GM23338 (cell line): ENCODE data around the gene ADGRD2. TPM values are rescaled to one million over a fixed set of nuclear protein-coding genes. Genes with fewer than 3 reads are reported as not detected.

Experiments used
- ATAC-seq: fragments of 200-7000 bp; cut with Tn5 transposase; 3 replicates; pipeline ENCODE4 v1.9.1; 2020
- DNase-seq: peaks from one replicate; pipeline ENCODE4 v3.0.0-alpha.2; 2015; ENCODE audit warnings: low spot score
- H2AFZ ChIP-seq: fragments of 200-600 bp; sonication (generic); 2 replicates; pipeline ENCODE4 v1.8.0; 2016; ENCODE audit warnings: antibody characterized with exemption, mild to moderate bottlenecking, moderate library complexity
- H3F3A ChIP-seq: fragments of 200-600 bp; sonication (generic); replicated peaks from 2 replicates; pipeline ENCODE4 v1.8.0; 2017; ENCODE audit warnings: antibody characterized with exemption, mixed run types, low read depth
- H3K27ac ChIP-seq: fragments of 200-600 bp; sonication (generic); 2 replicates; pipeline ENCODE4 v1.6.1; 2016; ENCODE audit warnings: low read depth
- H3K27me3 ChIP-seq: fragments of 200-600 bp; sonication (generic); 2 replicates; pipeline ENCODE4 v1.8.0; 2016; ENCODE audit warnings: mild to moderate bottlenecking, mixed run types, moderate library complexity; ENCODE audit not compliant: insufficient read depth
- H3K36me3 ChIP-seq: fragments of 200-600 bp; sonication (generic); 2 replicates; pipeline ENCODE4 v1.8.0; 2016; ENCODE audit warnings: mild to moderate bottlenecking; ENCODE audit not compliant: insufficient read depth
- H3K4me1 ChIP-seq: fragments of 200-600 bp; sonication (generic); 2 replicates; pipeline ENCODE4 v1.8.0; 2016; ENCODE audit warnings: mild to moderate bottlenecking, moderate library complexity; ENCODE audit not compliant: insufficient read depth
- H3K4me2 ChIP-seq: fragments of 200-600 bp; sonication (generic); 2 replicates; pipeline ENCODE4 v1.7.1; 2017; ENCODE audit warnings: mixed run types
- H3K4me3 ChIP-seq: fragments of 200-600 bp; sonication (generic); 2 replicates; pipeline ENCODE4 v1.6.1; 2016; ENCODE audit warnings: mixed run types
- H3K79me2 ChIP-seq: fragments of 200-600 bp; sonication (generic); replicated peaks from 2 replicates; pipeline ENCODE4 v1.8.0; 2017; ENCODE audit warnings: mild to moderate bottlenecking; ENCODE audit not compliant: insufficient read depth
- H3K9me2 ChIP-seq: fragments of 200-600 bp; sonication (generic); 2 replicates; pipeline ENCODE4 v1.8.0; 2017; ENCODE audit not compliant: insufficient read depth
- H4K20me1 ChIP-seq: fragments of 200-600 bp; sonication (generic); replicated peaks from 2 replicates; pipeline ENCODE4 v1.8.0; 2017; ENCODE audit warnings: mild to moderate bottlenecking; ENCODE audit not compliant: insufficient read depth
- H3K27ac Mint-ChIP-seq: 2 replicates; pipeline ENCODE4 v1.8.0; 2020; ENCODE audit warnings: inconsistent platforms, mild to moderate bottlenecking, moderate library complexity, mixed read lengths
- H3K27me3 Mint-ChIP-seq: 3 replicates; pipeline ENCODE4 v1.8.0; 2022; ENCODE audit warnings: low read depth, mild to moderate bottlenecking, moderate library complexity, mixed read lengths, inconsistent platforms; ENCODE audit not compliant: insufficient read depth, poor library complexity
- H3K36me3 Mint-ChIP-seq: 3 replicates; pipeline ENCODE4 v1.8.0; 2021; ENCODE audit warnings: low read depth, mild to moderate bottlenecking, inconsistent platforms, moderate library complexity, mixed read lengths
- H3K4me1 Mint-ChIP-seq: 3 replicates; pipeline ENCODE4 v1.8.0; 2020; ENCODE audit warnings: mild to moderate bottlenecking, inconsistent platforms, mixed read lengths
- H3K4me3 Mint-ChIP-seq: 3 replicates; pipeline ENCODE4 v1.8.0; 2021; ENCODE audit warnings: moderate library complexity, mild to moderate bottlenecking, inconsistent platforms, mixed read lengths
- H3K9me3 Mint-ChIP-seq: 3 replicates; pipeline ENCODE4 v1.8.0; 2020; ENCODE audit warnings: moderate library complexity, mild to moderate bottlenecking, inconsistent platforms, mixed read lengths
- CREB1 ChIP-seq: fragments of 250-450 bp; sonication (Bioruptor Pico); IDR thresholded peaks from 2 replicates; pipeline ENCODE4 v1.5.0; 2020; ENCODE audit warnings: low read depth, mild to moderate bottlenecking, moderate library complexity
- EZH2 ChIP-seq: fragments of 200-600 bp; sonication (generic); IDR thresholded peaks from one replicate; pipeline ENCODE4 v1.8.0; 2017; ENCODE audit warnings: antibody characterized with exemption, mild to moderate bottlenecking, low read depth; ENCODE audit not compliant: unreplicated experiment
- EZH2phosphoT487 ChIP-seq: fragments of 200-600 bp; sonication (generic); IDR thresholded peaks from one replicate; pipeline ENCODE4 v1.8.1; 2018; ENCODE audit warnings: antibody characterized with exemption; ENCODE audit not compliant: unreplicated experiment
- JUNB ChIP-seq: IDR thresholded peaks from one replicate; pipeline ENCODE4 v1.6.1; 2016; ENCODE audit warnings: antibody characterized with exemption; ENCODE audit not compliant: unreplicated experiment
- NANOG ChIP-seq: IDR thresholded peaks from 2 replicates; pipeline ENCODE4 v1.6.1; 2016; ENCODE audit warnings: antibody characterized with exemption, borderline replicate concordance
- POLR2AphosphoS5 ChIP-seq: IDR thresholded peaks from 2 replicates; pipeline ENCODE4 v1.6.1; 2016; ENCODE audit warnings: antibody characterized with exemption, low read depth
- STAT1 ChIP-seq: IDR thresholded peaks from one replicate; pipeline ENCODE4 v1.6.1; 2016; ENCODE audit warnings: antibody characterized with exemption; ENCODE audit not compliant: unreplicated experiment
- ZNF114 ChIP-seq: fragments of 250-450 bp; sonication (Bioruptor Pico); IDR thresholded peaks from 2 replicates; pipeline ENCODE4 v1.5.0; 2020; ENCODE audit warnings: mild to moderate bottlenecking, moderate library complexity
- ZNF331 ChIP-seq: fragments of 250-450 bp; sonication (Bioruptor Pico); IDR thresholded peaks from 2 replicates; pipeline ENCODE4 v1.5.0; 2020; ENCODE audit warnings: low read depth, mild to moderate bottlenecking, moderate library complexity
- polyA plus RNA-seq: library from polyadenylated mRNA; unstranded; fragments of >200 nt; fragmentation: Nextera tagmentation; extraction: Ambion mirVana; gene quantifications from 2 replicates; pipeline ENCODE4 v1.2.1, GENCODE V29; 2016
- total RNA-seq: library from RNA; depleted of rRNA; stranded (reverse); fragments of >200 nt; shearing (Covaris generic); gene quantifications from 2 replicates; pipeline ENCODE4 v1.2.3, GENCODE V29; 2014
- TF ChIP-seq, protein P1 (sequence below), 2 experiments: fragments of 200-600 bp in 1 of 2; sonication (generic) in 1 of 2; conservative IDR thresholded peaks; 2 replicates each; pipeline versions ENCODE4 v1.5.1 to v1.6.1; 2016 to 2017; ENCODE audit warnings: antibody characterized with exemption in 2 of 2, low read depth in 2 of 2, mild to moderate bottlenecking in 2 of 2, moderate library complexity in 1 of 2
- TF ChIP-seq, protein P2 (sequence below): IDR thresholded peaks from one replicate; pipeline ENCODE4 v1.6.1; 2018; ENCODE audit warnings: antibody characterized with exemption; ENCODE audit not compliant: unreplicated experiment

Gene ADGRD2
- total and polyA plus RNA-seq, 2 experiments from 2014 or later, result 0.45 to 0.78 TPM

DNA sequence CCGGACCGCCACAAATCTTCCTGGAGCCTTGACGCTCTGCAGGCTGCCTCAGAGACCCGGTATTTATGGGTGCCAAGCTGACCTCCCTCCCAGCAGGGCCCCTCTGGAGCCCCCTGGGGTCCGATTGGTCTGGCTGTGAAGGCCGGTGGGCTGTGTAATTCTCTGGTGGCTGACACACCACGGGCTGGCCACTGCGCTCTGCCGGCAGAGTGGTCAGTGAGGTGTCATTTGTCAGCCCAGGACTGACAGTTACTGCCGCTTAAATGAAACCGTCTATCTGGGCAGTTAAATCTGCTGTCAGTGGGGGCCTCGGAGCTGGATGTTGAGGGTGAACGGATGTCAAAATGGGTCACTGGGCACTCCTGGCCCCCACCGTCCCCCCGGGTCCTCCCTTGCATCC is 46.2 kb downstream of the ADGRD2 start:
- Mint-ChIP-seq H3K27ac (no peak overlapping the region), H3K27me3 (peaks cover 12% of the 10 kb centered on the region), H3K4me1 (peaks cover 6% of the 10 kb centered on the region), H3K9me3 (no peaks in the 10 kb centered on the region), H3K4me3 (no peak overlapping the region), H3K36me3 (no peaks in the 10 kb centered on the region; the same call in 2 of the 3 replicates)
- Histone ChIP-seq H3K9me2 (no peaks in the 10 kb centered on the region), H3K4me1 (no peaks in the 10 kb centered on the region), H3K27ac (no peak overlapping the region), H4K20me1 (no peaks in the 10 kb centered on the region; the same call in 1 of the 2 replicates), H3K36me3 (no peaks in the 10 kb centered on the region), H3K4me3 (no peak overlapping the region), H3K27me3 (peaks cover 8% of the 10 kb centered on the region), H3F3A (no peaks in the 10 kb centered on the region), H3K4me2 (no peak overlapping the region), H3K79me2 (no peaks in the 10 kb centered on the region), H2AFZ (no peak overlapping the region)
- TF ChIP-seq POLR2AphosphoS5, result no peak
- no peak for TF ChIP-seq CREB1
- TF ChIP-seq STAT1, result no peak
- no peak for TF ChIP-seq ZNF114 (CRISPR knock-in tag)
- no peak for TF ChIP-seq NANOG
- TF ChIP-seq ZNF331 (CRISPR knock-in tag), result no peak
- TF ChIP-seq EZH2phosphoT487, result no peak
- TF ChIP-seq, protein P1, sequence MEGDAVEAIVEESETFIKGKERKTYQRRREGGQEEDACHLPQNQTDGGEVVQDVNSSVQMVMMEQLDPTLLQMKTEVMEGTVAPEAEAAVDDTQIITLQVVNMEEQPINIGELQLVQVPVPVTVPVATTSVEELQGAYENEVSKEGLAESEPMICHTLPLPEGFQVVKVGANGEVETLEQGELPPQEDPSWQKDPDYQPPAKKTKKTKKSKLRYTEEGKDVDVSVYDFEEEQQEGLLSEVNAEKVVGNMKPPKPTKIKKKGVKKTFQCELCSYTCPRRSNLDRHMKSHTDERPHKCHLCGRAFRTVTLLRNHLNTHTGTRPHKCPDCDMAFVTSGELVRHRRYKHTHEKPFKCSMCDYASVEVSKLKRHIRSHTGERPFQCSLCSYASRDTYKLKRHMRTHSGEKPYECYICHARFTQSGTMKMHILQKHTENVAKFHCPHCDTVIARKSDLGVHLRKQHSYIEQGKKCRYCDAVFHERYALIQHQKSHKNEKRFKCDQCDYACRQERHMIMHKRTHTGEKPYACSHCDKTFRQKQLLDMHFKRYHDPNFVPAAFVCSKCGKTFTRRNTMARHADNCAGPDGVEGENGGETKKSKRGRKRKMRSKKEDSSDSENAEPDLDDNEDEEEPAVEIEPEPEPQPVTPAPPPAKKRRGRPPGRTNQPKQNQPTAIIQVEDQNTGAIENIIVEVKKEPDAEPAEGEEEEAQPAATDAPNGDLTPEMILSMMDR (conservative IDR thresholded peaks at IDR 0.05; ENCODE audit: low read depth in 2 of 2), result no peak
- no peak for TF ChIP-seq EZH2
- TF ChIP-seq, protein P2, sequence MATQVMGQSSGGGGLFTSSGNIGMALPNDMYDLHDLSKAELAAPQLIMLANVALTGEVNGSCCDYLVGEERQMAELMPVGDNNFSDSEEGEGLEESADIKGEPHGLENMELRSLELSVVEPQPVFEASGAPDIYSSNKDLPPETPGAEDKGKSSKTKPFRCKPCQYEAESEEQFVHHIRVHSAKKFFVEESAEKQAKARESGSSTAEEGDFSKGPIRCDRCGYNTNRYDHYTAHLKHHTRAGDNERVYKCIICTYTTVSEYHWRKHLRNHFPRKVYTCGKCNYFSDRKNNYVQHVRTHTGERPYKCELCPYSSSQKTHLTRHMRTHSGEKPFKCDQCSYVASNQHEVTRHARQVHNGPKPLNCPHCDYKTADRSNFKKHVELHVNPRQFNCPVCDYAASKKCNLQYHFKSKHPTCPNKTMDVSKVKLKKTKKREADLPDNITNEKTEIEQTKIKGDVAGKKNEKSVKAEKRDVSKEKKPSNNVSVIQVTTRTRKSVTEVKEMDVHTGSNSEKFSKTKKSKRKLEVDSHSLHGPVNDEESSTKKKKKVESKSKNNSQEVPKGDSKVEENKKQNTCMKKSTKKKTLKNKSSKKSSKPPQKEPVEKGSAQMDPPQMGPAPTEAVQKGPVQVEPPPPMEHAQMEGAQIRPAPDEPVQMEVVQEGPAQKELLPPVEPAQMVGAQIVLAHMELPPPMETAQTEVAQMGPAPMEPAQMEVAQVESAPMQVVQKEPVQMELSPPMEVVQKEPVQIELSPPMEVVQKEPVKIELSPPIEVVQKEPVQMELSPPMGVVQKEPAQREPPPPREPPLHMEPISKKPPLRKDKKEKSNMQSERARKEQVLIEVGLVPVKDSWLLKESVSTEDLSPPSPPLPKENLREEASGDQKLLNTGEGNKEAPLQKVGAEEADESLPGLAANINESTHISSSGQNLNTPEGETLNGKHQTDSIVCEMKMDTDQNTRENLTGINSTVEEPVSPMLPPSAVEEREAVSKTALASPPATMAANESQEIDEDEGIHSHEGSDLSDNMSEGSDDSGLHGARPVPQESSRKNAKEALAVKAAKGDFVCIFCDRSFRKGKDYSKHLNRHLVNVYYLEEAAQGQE, result no peak
- ATAC-seq, result no peak
- DNase-seq, result no peak

DNA sequence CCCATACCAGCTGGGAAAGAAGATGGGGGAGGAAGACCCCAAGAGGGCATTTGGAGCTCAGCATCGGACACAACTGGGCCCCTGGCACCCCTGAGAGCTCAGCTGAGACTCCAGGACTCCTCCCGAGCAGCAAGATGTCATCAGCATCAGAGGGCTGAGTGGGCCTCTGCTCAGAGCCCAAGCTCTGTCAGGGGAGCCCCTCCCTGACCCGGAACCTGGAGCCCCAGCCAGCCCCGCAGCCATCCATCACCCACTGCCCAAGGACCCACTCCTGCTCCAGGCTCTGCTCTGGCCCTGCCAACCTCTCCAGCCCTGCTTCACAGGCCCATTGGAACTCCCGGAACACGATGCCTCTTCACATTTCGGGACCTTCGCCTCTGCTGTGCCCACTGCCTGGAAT is 47.2 kb downstream of the ADGRD2 start:
- Mint-ChIP-seq H3K27ac (no peak overlapping the region), H3K4me3 (no peak overlapping the region), H3K36me3 (no peaks in the 10 kb centered on the region; the same call in 2 of the 3 replicates), H3K4me1 (peaks cover 6% of the 10 kb centered on the region), H3K9me3 (no peaks in the 10 kb centered on the region), H3K27me3 (peaks cover 20% of the 10 kb centered on the region)
- Histone ChIP-seq H3K4me2 (no peak overlapping the region), H3K9me2 (no peaks in the 10 kb centered on the region), H3K79me2 (no peaks in the 10 kb centered on the region), H3K27me3 (peaks cover 18% of the 10 kb centered on the region), H3K4me3 (no peak overlapping the region), H3F3A (no peaks in the 10 kb centered on the region), H4K20me1 (no peaks in the 10 kb centered on the region; the same call in 1 of the 2 replicates), H3K27ac (no peak overlapping the region), H3K4me1 (no peaks in the 10 kb centered on the region), H2AFZ (no peak overlapping the region), H3K36me3 (no peaks in the 10 kb centered on the region)
- DNase-seq, result no peak
- ATAC-seq, result no peak
- TF ChIP-seq EZH2phosphoT487, result no peak
- TF ChIP-seq, protein P1 (conservative IDR thresholded peaks at IDR 0.05; ENCODE audit: low read depth in 2 of 2), result no peak
- no peak for TF ChIP-seq ZNF114 (CRISPR knock-in tag)
- TF ChIP-seq, protein P2, result no peak
- no peak for TF ChIP-seq CREB1
- TF ChIP-seq NANOG, result no peak
- TF ChIP-seq STAT1, result no peak
- no peak for TF ChIP-seq EZH2
- TF ChIP-seq JUNB, result no peak
- no peak for TF ChIP-seq ZNF331 (CRISPR knock-in tag)
- TF ChIP-seq POLR2AphosphoS5, result no peak
